Lung (tissue), 12 donors: ENCODE data around the gene SOX6. TPM values are rescaled to one million over a fixed set of nuclear protein-coding genes. Genes with fewer than 3 reads are reported as not detected.

Source experiments
- ATAC-seq: fragments of 200-7000 bp; cut with Tn5 transposase; one replicate; pipeline ENCODE4 v1.9.1; 2020; ENCODE audit warnings: moderate number of reproducible peaks; ENCODE audit not compliant: insufficient read depth, low FRiP score
- DNase-seq, 3 donors: peaks; one replicate each; pipeline ENCODE4 v3.0.0-alpha.2; 2013 to 2017
- H3K27ac ChIP-seq, 2 donors: one replicate each; pipeline ENCODE4 v1.5.1; 2013; ENCODE audit warnings: mild to moderate bottlenecking in 2 of 2, moderate library complexity in 2 of 2, control low read depth in 1 of 2, inconsistent platforms in 1 of 2, low read depth in 1 of 2, low read length in 1 of 2
- H3K27me3 ChIP-seq, 3 donors: one replicate each; pipeline ENCODE4 v1.5.1; 2013; ENCODE audit warnings: low read length in 2 of 3; ENCODE audit not compliant: control insufficient read depth in 3 of 3, insufficient read depth in 3 of 3
- H3K36me3 ChIP-seq, 4 donors: one replicate each; pipeline ENCODE4 v1.5.1; 2013; ENCODE audit warnings: low read length in 4 of 4, mild to moderate bottlenecking in 1 of 4, moderate library complexity in 1 of 4; ENCODE audit not compliant: control insufficient read depth in 4 of 4, insufficient read depth in 4 of 4
- H3K4me1 ChIP-seq, 5 donors: one replicate each; pipeline ENCODE4 v1.5.1; 2013; ENCODE audit warnings: low read length in 5 of 5, mild to moderate bottlenecking in 2 of 5, moderate library complexity in 1 of 5; ENCODE audit not compliant: control insufficient read depth in 5 of 5, insufficient read depth in 5 of 5
- H3K4me3 ChIP-seq: one replicate; pipeline ENCODE4 v1.5.1; 2013; ENCODE audit warnings: mild to moderate bottlenecking, control low read depth, moderate library complexity
- H3K9ac ChIP-seq, 2 donors: one replicate each; pipeline ENCODE4 v1.5.1; 2013; ENCODE audit warnings: low read length in 2 of 2, control low read depth in 1 of 2; ENCODE audit not compliant: insufficient read depth in 1 of 2
- H3K9me3 ChIP-seq, 4 donors: one replicate each; pipeline ENCODE4 v1.5.1; 2013; ENCODE audit warnings: low read length in 3 of 4, mild to moderate bottlenecking in 1 of 4, moderate library complexity in 1 of 4; ENCODE audit not compliant: control insufficient read depth in 4 of 4, insufficient read depth in 3 of 4
- WGBS, 2 donors: extraction: QIAGEN DNeasy Blood & Tissue Kit; methylation state at CpG; one replicate each; pipeline ENCODE4 v1.1.7; 2013; 5-methylcytosine and 5-hydroxymethylcytosine counted together
- polyA plus RNA-seq, 2 donors: library from polyadenylated mRNA; stranded (reverse); fragments of 200-250 nt; gene quantifications; one replicate each; pipeline ENCODE4 v1.2.1, GENCODE V29; 2013
- total RNA-seq, 2 donors: library from RNA; depleted of rRNA in 1 of 2; stranded (reverse); fragments of >200 nt in 1 of 2; gene quantifications; one replicate each; pipeline ENCODE4 v1.2.1, GENCODE V29; 2014 to 2021
- TF ChIP-seq, protein P1 (sequence below): IDR thresholded peaks from 2 replicates; pipeline ENCODE4 v1.5.1; 2012; ENCODE audit warnings: mild to moderate bottlenecking; ENCODE audit errors: control extremely low read depth, extremely low read depth
- donor health status: control.
- donor health status: control.
- donor health status: Bipolar disorder and iron deficiency.
- donor health status: healthy.
- donor health status: DM: yes; HTN: yes; CAD: no.

The SOX6 gene
- total and polyA plus RNA-seq, 4 donors, result 0.58 to 31.7 (median 7.4) TPM

DNA sequence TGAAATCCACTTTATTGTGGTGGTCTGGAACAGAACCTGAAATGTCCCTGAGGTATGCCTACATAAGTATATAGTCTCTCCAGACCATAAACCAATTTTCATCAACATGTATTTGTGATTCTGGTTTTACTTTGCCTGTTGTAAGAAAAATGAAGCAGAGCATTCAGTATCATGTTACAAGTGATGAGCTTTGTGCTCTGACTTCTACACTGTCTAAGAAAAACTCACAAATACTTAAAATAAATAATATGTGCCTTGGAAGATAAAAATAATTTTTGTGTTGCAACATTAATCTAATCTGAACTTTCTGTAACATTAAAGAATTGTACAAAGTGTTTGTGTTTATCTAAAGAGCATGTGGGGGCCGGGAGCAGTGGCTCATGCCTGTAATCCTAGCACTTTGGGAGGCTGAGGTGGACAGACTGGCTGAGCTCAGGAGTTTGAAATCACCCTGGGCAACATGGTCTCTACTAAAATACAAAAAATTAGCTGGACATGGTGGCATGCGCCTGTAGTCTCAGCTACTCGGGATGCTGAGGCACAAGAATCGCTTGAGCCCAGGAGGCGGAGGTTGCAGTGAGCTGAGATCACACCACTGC is 219.5 kb downstream of the SOX6 start:
- H3K9me3 ChIP-seq, result peaks cover 0 to 8% (median 0%) of the 10 kb centered on the region in 4 donors
- H3K27me3 ChIP-seq, result no peaks in the 10 kb centered on the region
- no peaks in the 10 kb centered on the region for H3K36me3 ChIP-seq
- no peak overlapping the region for H3K4me3 ChIP-seq
- ATAC-seq, result no peak
- H3K27ac ChIP-seq, result no peak overlapping the region
- H3K9ac ChIP-seq, result no peak overlapping the region
- TF ChIP-seq, protein P1, sequence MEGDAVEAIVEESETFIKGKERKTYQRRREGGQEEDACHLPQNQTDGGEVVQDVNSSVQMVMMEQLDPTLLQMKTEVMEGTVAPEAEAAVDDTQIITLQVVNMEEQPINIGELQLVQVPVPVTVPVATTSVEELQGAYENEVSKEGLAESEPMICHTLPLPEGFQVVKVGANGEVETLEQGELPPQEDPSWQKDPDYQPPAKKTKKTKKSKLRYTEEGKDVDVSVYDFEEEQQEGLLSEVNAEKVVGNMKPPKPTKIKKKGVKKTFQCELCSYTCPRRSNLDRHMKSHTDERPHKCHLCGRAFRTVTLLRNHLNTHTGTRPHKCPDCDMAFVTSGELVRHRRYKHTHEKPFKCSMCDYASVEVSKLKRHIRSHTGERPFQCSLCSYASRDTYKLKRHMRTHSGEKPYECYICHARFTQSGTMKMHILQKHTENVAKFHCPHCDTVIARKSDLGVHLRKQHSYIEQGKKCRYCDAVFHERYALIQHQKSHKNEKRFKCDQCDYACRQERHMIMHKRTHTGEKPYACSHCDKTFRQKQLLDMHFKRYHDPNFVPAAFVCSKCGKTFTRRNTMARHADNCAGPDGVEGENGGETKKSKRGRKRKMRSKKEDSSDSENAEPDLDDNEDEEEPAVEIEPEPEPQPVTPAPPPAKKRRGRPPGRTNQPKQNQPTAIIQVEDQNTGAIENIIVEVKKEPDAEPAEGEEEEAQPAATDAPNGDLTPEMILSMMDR, result no peak
- H3K4me1 ChIP-seq, result no peaks in the 10 kb centered on the region
- DNase-seq, result no peak
- WGBS, 2 donors, result 95% methylated on average over 5 of the region's 5 CpGs

DNA sequence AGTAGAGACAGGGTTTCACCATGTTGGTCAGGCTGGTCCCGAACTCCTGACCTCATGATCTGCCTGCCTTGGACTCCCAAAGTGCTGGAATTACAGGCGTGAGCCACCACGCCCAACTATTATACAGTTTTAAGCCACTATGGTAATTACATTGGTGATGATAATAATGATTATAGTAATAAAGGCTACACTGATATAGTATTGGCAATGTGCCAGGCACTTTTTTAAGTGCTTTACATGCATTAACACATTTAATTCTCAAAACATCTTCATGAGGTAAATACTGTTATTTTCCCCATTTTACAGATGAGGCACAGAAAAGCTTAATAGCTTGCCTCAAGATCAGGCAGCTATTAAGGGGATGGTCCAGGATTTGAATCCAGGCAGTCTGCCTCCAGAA is 222.5 kb downstream of the SOX6 start:
- Histone ChIP-seq H3K9me3 (peaks cover 0 to 8% (median 0%) of the 10 kb centered on the region in 4 donors), H3K36me3 (no peaks in the 10 kb centered on the region), H3K4me3 (no peak overlapping the region), H3K9ac (no peak overlapping the region), H3K27me3 (no peaks in the 10 kb centered on the region), H3K4me1 (no peaks in the 10 kb centered on the region), H3K27ac (peak overlapping the region in 1 of 2 donors; percentile 7)
- 94% methylated on average over 3 of the region's 3 CpGs for WGBS, 2 donors
- DNase-seq (no peak), ATAC-seq (no peak)
- TF ChIP-seq, protein P1, result no peak

DNA sequence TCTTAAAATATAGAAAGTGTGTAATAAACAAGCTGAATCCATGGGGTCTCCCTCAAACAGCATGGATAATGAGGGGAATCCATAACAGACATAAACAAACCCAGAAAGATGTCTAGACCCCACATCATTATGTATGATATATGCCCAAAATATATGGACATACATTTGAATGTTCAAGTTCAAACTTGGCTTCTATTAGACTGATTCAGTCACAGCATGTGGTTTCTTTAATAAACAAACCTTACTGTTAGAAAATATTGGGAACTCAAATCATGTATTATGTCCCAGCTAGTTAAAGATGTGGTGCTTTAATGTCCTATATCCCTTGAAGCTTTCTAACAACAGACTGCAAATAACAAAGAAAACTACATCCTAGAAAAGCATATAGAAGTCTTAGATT is 228.6 kb downstream of the SOX6 start:
- TF ChIP-seq, protein P1, result no peak
- Histone ChIP-seq H3K27ac (no peak overlapping the region), H3K4me3 (no peak overlapping the region), H3K9ac (no peak overlapping the region), H3K4me1 (peaks cover 0 to 20% (median 0%) of the 10 kb centered on the region in 5 donors), H3K36me3 (no peaks in the 10 kb centered on the region), H3K27me3 (no peaks in the 10 kb centered on the region), H3K9me3 (no peaks in the 10 kb centered on the region)
- DNase-seq, result peak in 2 of 3 donors; percentile 60 to 61
- ATAC-seq, result no peak

DNA sequence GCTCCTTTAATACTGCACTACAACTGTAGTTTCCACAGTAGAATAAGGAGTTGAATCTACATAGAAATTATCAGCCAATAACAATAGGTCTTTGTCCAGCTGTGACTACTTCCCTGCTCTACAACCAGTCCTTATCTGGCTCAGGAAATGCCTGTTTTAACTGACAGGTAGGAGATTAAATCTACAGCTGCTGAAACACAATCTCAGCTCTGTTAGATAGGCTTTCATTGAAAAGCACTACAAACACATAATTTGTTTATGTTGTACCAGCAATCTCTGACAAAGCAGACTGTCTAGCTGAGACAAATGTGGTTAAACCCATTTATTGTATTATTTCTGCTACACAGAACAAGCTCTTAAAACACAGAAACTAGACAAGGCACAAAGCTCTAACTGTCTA is 230.0 kb downstream of the SOX6 start:
- Histone ChIP-seq H3K27ac (no peak overlapping the region), H3K4me1 (peaks cover 0 to 20% (median 0%) of the 10 kb centered on the region in 5 donors), H3K4me3 (no peak overlapping the region), H3K9me3 (no peaks in the 10 kb centered on the region), H3K27me3 (no peaks in the 10 kb centered on the region), H3K36me3 (no peaks in the 10 kb centered on the region), H3K9ac (no peak overlapping the region)
- no peak for ATAC-seq
- TF ChIP-seq, protein P1, result no peak
- peak in 1 of 3 donors; percentile 57 for DNase-seq
